GM12878 (cell line): ENCODE results near the gene BUB3. TPM values are rescaled to one million over a fixed set of nuclear protein-coding genes. Genes with fewer than 3 reads are reported as not detected.

ENCODE experiments used
- ATAC-seq: fragments of 200-7000 bp; cut with Tn5 transposase; 3 replicates; pipeline ENCODE4 v1.9.1; 2020; ENCODE audit warnings: mild to moderate bottlenecking, moderate library complexity
- BruUV-seq: library from RNA; stranded (reverse); fragments of 400-500 nt; replicated peaks from 2 replicates; lab custom pipeline; 2021; lab: Mats Ljungman, UMichigan
- CTCF ChIA-PET: fragments of 300-600 bp; sonication (Branson Sonifier 250); formaldehyde crosslinking; extraction: SDS; loops from one replicate; lab custom pipeline; 2021; ENCODE audit warnings: inconsistent platforms; lab: Yijun Ruan, JAX
- POLR2A ChIA-PET: fragments of 350-600 bp; formaldehyde crosslinking; extraction: SDS; loops from one replicate; lab custom pipeline; 2021; ENCODE audit warnings: inconsistent platforms; lab: Charles Lee
- RAD21 ChIA-PET: fragments of 300-600 bp; sonication (Branson Sonifier 250); formaldehyde crosslinking; loops from one replicate; lab custom pipeline; 2023; ENCODE audit warnings: antibody characterized with exemption; ENCODE audit not compliant: unreplicated experiment; lab: Charles Lee
- SMC1A ChIA-PET: fragments of 300-600 bp; sonication (Branson Sonifier 250); formaldehyde crosslinking; loops from one replicate; lab custom pipeline; 2023; ENCODE audit not compliant: unreplicated experiment, uncharacterized antibody; lab: Charles Lee
- DNase-seq: peaks from one replicate; pipeline ENCODE4 v3.0.0-alpha.2; 2011; ENCODE audit warnings: low read depth, low spot score
- FAIRE-seq: peaks from 3 replicates; lab custom pipeline; 2011; peaks lifted over from hg19 to GRCh38; lab: Jason Lieb, UNC
- H2AFZ ChIP-seq: 2 replicates; pipeline ENCODE4 v1.6.0; 2011; ENCODE audit warnings: low read depth, low read length, control low read depth; ENCODE audit not compliant: control insufficient read depth
- H3K27ac ChIP-seq: 2 replicates; pipeline ENCODE4 v1.5.1; 2011; ENCODE audit warnings: control low read depth; ENCODE audit not compliant: control insufficient read depth, insufficient read depth
- H3K27me3 ChIP-seq, 2 experiments: replicated peaks in 1 of 2; 2 replicates each; pipeline versions ENCODE4 v1.6.0 to v1.6.1; 2011; ENCODE audit warnings: low read length in 1 of 2; ENCODE audit not compliant: control insufficient read depth in 2 of 2, insufficient read depth in 2 of 2
- H3K36me3 ChIP-seq, 2 experiments: 2 replicates each; pipeline ENCODE4 v1.5.1; 2011; ENCODE audit warnings: low read length in 1 of 2; ENCODE audit not compliant: control insufficient read depth in 2 of 2, insufficient read depth in 2 of 2
- H3K4me1 ChIP-seq: 2 replicates; pipeline ENCODE4 v1.6.1; 2011; ENCODE audit warnings: mild to moderate bottlenecking, low read length, moderate library complexity, mixed read lengths; ENCODE audit not compliant: control insufficient read depth, insufficient read depth
- H3K4me2 ChIP-seq: 2 replicates; pipeline ENCODE4 v1.6.0; 2011; ENCODE audit warnings: control low read depth; ENCODE audit not compliant: control insufficient read depth, insufficient read depth
- H3K4me3 ChIP-seq: fragments of 200-600 bp; sonication (generic); 2 replicates; pipeline ENCODE4 v1.5.1; 2016
- H3K79me2 ChIP-seq: 2 replicates; pipeline ENCODE4 v1.6.0; 2011; ENCODE audit warnings: low read length; ENCODE audit not compliant: control insufficient read depth, insufficient read depth
- H3K9ac ChIP-seq: 2 replicates; pipeline ENCODE4 v1.8.0; 2011; ENCODE audit warnings: low read length, control low read depth, mixed read lengths; ENCODE audit not compliant: control insufficient read depth, insufficient read depth
- H3K9me3 ChIP-seq: replicated peaks from 3 replicates; pipeline ENCODE4 v1.5.1; 2011; ENCODE audit warnings: mild to moderate bottlenecking, low read length; ENCODE audit not compliant: control insufficient read depth, insufficient read depth
- H4K20me1 ChIP-seq: 2 replicates; pipeline ENCODE4 v1.6.0; 2011; ENCODE audit not compliant: control insufficient read depth, insufficient read depth
- POLR2AphosphoS5 ChIP-seq: IDR thresholded peaks from 2 replicates; pipeline ENCODE4 v1.6.1; 2011; ENCODE audit warnings: mild to moderate bottlenecking, low read length, inconsistent platforms
- SMAD1 ChIP-seq: fragments of 450-650 bp; IDR thresholded peaks from 2 replicates; pipeline ENCODE4 v1.6.1; 2018; ENCODE audit warnings: mild to moderate bottlenecking, low read depth; ENCODE audit not compliant: partially characterized antibody
- SRF ChIP-seq, 2 experiments: IDR thresholded peaks; 2 replicates each; pipeline ENCODE4 v1.6.1; 2011; ENCODE audit warnings: low read depth in 2 of 2, low read length in 2 of 2, mild to moderate bottlenecking in 1 of 2, moderate library complexity in 1 of 2
- ZZZ3 ChIP-seq: IDR thresholded peaks from 2 replicates; pipeline ENCODE4 v1.6.1; 2011; ENCODE audit warnings: low read depth; ENCODE audit not compliant: control insufficient read depth, insufficient read length
- whole genome bisulfite sequencing: methylation state at CpG from one replicate; pipeline ENCODE4 v1.1.6; 2016; ENCODE audit warnings: low lambda C conversion rate; ENCODE audit not compliant: insufficient replicate concordance, insufficient coverage; ENCODE audit errors: missing lambda C conversion rate; 5-methylcytosine and 5-hydroxymethylcytosine counted together
- in situ Hi-C: fragments of 300-500 bp; cut with MboI; formaldehyde crosslinking; loops from 9 replicates; pipeline ENCODE4 v1.14.3; 2018; ENCODE audit warnings: mixed read lengths
- intact Hi-C: fragments of 100-400 bp; cut with micrococcal nuclease; formaldehyde crosslinking; loops from one replicate; pipeline ENCODE4 v1.14.2; 2022; ENCODE audit not compliant: unreplicated experiment
- polyA plus RNA-seq, 11 experiments: library from polyadenylated mRNA; depleted of rRNA in 4 of 11; unstranded in 6 of 11; stranded (reverse) in 5 of 11; fragments of >200 nt; fragmentation: Nextera tagmentation in 4 of 11; fragmentation: Illumina TruSeq in 1 of 11; extraction: Ambion mirVana in 4 of 11; extraction: Trizol in 1 of 11; gene quantifications; 1 replicate in 1 of 11; 2 replicates in 10 of 11; pipeline versions ENCODE4 v1.2.1 to v1.2.3, GENCODE V29; 2011 to 2016; ENCODE audit warnings: inconsistent platforms in 2 of 11, missing spikeins in 2 of 11, low read depth in 1 of 11
- total RNA-seq, 4 experiments: library from RNA; depleted of rRNA in 3 of 4; stranded (reverse); fragments of >200 nt in 3 of 4; fragmentation: Illumina TruSeq in 1 of 4; extraction: Trizol in 1 of 4; gene quantifications; 2 replicates each; pipeline versions ENCODE4 v1.2.1 to v1.2.3, GENCODE V29; 2013 to 2021
- TF ChIP-seq, protein P1 (sequence below): fragments of 450-650 bp; IDR thresholded peaks from 2 replicates; pipeline ENCODE4 v1.6.1; 2017; ENCODE audit warnings: mild to moderate bottlenecking, moderate library complexity
- TF ChIP-seq, protein P2 (sequence below): IDR thresholded peaks from 2 replicates; pipeline ENCODE4 v1.6.1; 2012; ENCODE audit warnings: low read depth, low read length, improper control_type of control experiment
- TF ChIP-seq, protein P3 (sequence below): IDR thresholded peaks from 2 replicates; pipeline ENCODE4 v1.6.1; 2011; ENCODE audit warnings: borderline replicate concordance, low read depth, mild to moderate bottlenecking, moderate library complexity, low read length; ENCODE audit not compliant: insufficient read depth, poor library complexity, severe bottlenecking
- TF ChIP-seq, protein P4 (sequence below): IDR thresholded peaks from 2 replicates; pipeline ENCODE4 v1.6.1; 2012; ENCODE audit warnings: mild to moderate bottlenecking, low read depth, low read length

Gene BUB3
- total and polyA plus RNA-seq, 10 of the 15 experiments (the other 5 are each of a cell fraction or from before 2014, with no cell fraction given): 260 to 1,126 (median 441) TPM

DNA sequence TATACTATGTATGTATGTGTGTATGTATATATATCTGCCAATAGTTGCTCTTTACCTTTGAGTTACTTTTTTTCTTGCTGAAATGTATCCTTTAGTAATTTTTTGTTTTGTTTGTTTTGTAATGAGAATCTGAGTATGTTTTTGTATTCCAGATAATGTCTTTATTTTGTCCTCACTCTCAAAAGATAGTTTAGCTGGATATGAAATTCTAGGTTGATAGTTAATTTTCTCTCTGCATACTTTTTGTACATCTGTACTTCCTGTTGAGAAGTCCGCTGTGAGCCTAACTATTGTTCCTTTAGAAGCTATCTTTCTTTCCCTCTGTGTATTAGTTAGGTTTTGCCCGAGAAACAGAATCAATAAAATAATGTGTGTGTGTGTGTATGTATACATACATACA lies 29.5 kb downstream of the BUB3 start:
- Histone ChIP-seq H3K27me3 (no peaks in the 10 kb centered on the region), H2AFZ (no peak overlapping the region), H3K36me3 (peaks cover 0 to 1% of the 10 kb centered on the region in 2 experiments; a peak in 3 of 4 replicates), H3K4me3 (no peak overlapping the region), H4K20me1 (no peaks in the 10 kb centered on the region), H3K9ac (no peak overlapping the region), H3K9me3 (peaks cover 9% of the 10 kb centered on the region), H3K4me1 (no peaks in the 10 kb centered on the region), H3K27ac (no peak overlapping the region), H3K4me2 (no peak overlapping the region), H3K79me2 (no peaks in the 10 kb centered on the region)
- DNase-seq (no peak), FAIRE-seq (no peak), ATAC-seq (no peak)
- intact Hi-C loops: no loop called here
- SMC1A ChIA-PET: interaction anchor here (1.1 kb wide), 1 partner anchor 23 kb away, joined by 3 read pairs; no protein-coding TSS in a partner anchor
- RAD21 ChIA-PET: no interaction called here
- CTCF ChIA-PET: no interaction called here
- no TSS peak for BruUV-seq
- POLR2A ChIA-PET: no interaction called here
- 90% methylated on average over 2 of the region's 2 CpGs for WGBS
- in situ Hi-C loops: no loop called here
- TF ChIP-seq, protein P1, sequence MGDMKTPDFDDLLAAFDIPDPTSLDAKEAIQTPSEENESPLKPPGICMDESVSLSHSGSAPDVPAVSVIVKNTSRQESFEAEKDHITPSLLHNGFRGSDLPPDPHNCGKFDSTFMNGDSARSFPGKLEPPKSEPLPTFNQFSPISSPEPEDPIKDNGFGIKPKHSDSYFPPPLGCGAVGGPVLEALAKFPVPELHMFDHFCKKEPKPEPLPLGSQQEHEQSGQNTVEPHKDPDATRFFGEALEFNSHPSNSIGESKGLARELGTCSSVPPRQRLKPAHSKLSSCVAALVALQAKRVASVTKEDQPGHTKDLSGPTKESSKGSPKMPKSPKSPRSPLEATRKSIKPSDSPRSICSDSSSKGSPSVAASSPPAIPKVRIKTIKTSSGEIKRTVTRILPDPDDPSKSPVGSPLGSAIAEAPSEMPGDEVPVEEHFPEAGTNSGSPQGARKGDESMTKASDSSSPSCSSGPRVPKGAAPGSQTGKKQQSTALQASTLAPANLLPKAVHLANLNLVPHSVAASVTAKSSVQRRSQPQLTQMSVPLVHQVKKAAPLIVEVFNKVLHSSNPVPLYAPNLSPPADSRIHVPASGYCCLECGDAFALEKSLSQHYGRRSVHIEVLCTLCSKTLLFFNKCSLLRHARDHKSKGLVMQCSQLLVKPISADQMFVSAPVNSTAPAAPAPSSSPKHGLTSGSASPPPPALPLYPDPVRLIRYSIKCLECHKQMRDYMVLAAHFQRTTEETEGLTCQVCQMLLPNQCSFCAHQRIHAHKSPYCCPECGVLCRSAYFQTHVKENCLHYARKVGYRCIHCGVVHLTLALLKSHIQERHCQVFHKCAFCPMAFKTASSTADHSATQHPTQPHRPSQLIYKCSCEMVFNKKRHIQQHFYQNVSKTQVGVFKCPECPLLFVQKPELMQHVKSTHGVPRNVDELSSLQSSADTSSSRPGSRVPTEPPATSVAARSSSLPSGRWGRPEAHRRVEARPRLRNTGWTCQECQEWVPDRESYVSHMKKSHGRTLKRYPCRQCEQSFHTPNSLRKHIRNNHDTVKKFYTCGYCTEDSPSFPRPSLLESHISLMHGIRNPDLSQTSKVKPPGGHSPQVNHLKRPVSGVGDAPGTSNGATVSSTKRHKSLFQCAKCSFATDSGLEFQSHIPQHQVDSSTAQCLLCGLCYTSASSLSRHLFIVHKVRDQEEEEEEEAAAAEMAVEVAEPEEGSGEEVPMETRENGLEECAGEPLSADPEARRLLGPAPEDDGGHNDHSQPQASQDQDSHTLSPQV: no peak
- TF ChIP-seq POLR2AphosphoS5 (no peak), SRF (IDR thresholded peaks at IDR 0.05; ENCODE audit: low read depth in 2 of 2, low read length in 2 of 2) (no peak), ZZZ3 (no peak), SMAD1 (no peak)
- TF ChIP-seq, protein P2, sequence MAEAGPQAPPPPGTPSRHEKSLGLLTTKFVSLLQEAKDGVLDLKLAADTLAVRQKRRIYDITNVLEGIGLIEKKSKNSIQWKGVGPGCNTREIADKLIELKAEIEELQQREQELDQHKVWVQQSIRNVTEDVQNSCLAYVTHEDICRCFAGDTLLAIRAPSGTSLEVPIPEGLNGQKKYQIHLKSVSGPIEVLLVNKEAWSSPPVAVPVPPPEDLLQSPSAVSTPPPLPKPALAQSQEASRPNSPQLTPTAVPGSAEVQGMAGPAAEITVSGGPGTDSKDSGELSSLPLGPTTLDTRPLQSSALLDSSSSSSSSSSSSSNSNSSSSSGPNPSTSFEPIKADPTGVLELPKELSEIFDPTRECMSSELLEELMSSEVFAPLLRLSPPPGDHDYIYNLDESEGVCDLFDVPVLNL: no peak
- TF ChIP-seq, protein P3, sequence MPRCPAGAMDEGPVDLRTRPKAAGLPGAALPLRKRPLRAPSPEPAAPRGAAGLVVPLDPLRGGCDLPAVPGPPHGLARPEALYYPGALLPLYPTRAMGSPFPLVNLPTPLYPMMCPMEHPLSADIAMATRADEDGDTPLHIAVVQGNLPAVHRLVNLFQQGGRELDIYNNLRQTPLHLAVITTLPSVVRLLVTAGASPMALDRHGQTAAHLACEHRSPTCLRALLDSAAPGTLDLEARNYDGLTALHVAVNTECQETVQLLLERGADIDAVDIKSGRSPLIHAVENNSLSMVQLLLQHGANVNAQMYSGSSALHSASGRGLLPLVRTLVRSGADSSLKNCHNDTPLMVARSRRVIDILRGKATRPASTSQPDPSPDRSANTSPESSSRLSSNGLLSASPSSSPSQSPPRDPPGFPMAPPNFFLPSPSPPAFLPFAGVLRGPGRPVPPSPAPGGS: no peak
- TF ChIP-seq, protein P4, sequence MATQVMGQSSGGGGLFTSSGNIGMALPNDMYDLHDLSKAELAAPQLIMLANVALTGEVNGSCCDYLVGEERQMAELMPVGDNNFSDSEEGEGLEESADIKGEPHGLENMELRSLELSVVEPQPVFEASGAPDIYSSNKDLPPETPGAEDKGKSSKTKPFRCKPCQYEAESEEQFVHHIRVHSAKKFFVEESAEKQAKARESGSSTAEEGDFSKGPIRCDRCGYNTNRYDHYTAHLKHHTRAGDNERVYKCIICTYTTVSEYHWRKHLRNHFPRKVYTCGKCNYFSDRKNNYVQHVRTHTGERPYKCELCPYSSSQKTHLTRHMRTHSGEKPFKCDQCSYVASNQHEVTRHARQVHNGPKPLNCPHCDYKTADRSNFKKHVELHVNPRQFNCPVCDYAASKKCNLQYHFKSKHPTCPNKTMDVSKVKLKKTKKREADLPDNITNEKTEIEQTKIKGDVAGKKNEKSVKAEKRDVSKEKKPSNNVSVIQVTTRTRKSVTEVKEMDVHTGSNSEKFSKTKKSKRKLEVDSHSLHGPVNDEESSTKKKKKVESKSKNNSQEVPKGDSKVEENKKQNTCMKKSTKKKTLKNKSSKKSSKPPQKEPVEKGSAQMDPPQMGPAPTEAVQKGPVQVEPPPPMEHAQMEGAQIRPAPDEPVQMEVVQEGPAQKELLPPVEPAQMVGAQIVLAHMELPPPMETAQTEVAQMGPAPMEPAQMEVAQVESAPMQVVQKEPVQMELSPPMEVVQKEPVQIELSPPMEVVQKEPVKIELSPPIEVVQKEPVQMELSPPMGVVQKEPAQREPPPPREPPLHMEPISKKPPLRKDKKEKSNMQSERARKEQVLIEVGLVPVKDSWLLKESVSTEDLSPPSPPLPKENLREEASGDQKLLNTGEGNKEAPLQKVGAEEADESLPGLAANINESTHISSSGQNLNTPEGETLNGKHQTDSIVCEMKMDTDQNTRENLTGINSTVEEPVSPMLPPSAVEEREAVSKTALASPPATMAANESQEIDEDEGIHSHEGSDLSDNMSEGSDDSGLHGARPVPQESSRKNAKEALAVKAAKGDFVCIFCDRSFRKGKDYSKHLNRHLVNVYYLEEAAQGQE: no peak
